IMR-90 (cell line): ENCODE results near the gene SEC24B. TPM values are rescaled to one million over a fixed set of nuclear protein-coding genes. Genes with fewer than 3 reads are reported as not detected.

ENCODE experiments used
- ATAC-seq: fragments of 200-7000 bp; cut with Tn5 transposase; 2 replicates; pipeline ENCODE4 v1.9.1; 2020; ENCODE audit warnings: low read depth, mild to moderate bottlenecking, moderate library complexity
- BruUV-seq: library from RNA; stranded (reverse); fragments of 400-500 nt; replicated peaks from 2 replicates; lab custom pipeline; 2021; lab: Mats Ljungman, UMichigan
- CTCF ChIA-PET: fragments of 300-600 bp; formaldehyde crosslinking; extraction: SDS; loops from one replicate; lab custom pipeline; 2021; ENCODE audit warnings: antibody characterized with exemption; lab: Yijun Ruan, JAX
- POLR2A ChIA-PET: fragments of 300-600 bp; sonication (Branson Sonifier 250); formaldehyde crosslinking; loops from one replicate; lab custom pipeline; 2022; ENCODE audit warnings: antibody characterized with exemption; ENCODE audit not compliant: unreplicated experiment; lab: Charles Lee
- DNase-seq: peaks from one replicate; pipeline ENCODE4 v3.0.0; 2013
- H2AFZ ChIP-seq: replicated peaks from 2 replicates; pipeline ENCODE3; 2013; ENCODE audit warnings: low read length, mild to moderate bottlenecking; ENCODE audit not compliant: poor library complexity
- H2AK5ac ChIP-seq: 2 replicates; pipeline ENCODE4 v1.6.1; 2013; ENCODE audit warnings: low read depth, low read length, inconsistent platforms
- H2AK9ac ChIP-seq: replicated peaks from 2 replicates; pipeline ENCODE3; 2013; ENCODE audit warnings: mild to moderate bottlenecking, low read depth, low read length, moderate library complexity; ENCODE audit not compliant: poor library complexity
- H2BK120ac ChIP-seq: 2 replicates; pipeline ENCODE4 v1.6.1; 2013; ENCODE audit warnings: low read depth, low read length, inconsistent platforms
- H2BK15ac ChIP-seq: 3 replicates; pipeline ENCODE4 v1.6.1; 2013; ENCODE audit warnings: low read depth, low read length, inconsistent platforms
- H2BK20ac ChIP-seq: 2 replicates; pipeline ENCODE4 v1.6.1; 2013; ENCODE audit warnings: low read depth, mild to moderate bottlenecking, inconsistent platforms, low read length, moderate library complexity
- H2BK5ac ChIP-seq: 2 replicates; pipeline ENCODE4 v1.6.1; 2013; ENCODE audit warnings: mild to moderate bottlenecking, low read depth, low read length, inconsistent platforms; ENCODE audit not compliant: poor library complexity, severe bottlenecking
- H3K14ac ChIP-seq: replicated peaks from 2 replicates; pipeline ENCODE4 v1.6.1; 2013; ENCODE audit warnings: low read depth, low read length, inconsistent platforms
- H3K18ac ChIP-seq: 2 replicates; pipeline ENCODE4 v1.6.1; 2013; ENCODE audit warnings: low read depth, low read length, control low read depth
- H3K23ac ChIP-seq: 2 replicates; pipeline ENCODE4 v1.6.1; 2013; ENCODE audit warnings: low read depth, low read length, inconsistent platforms
- H3K27ac ChIP-seq: 2 replicates; pipeline ENCODE4 v1.5.1; 2013; ENCODE audit warnings: mild to moderate bottlenecking, control low read depth, low read length; ENCODE audit not compliant: insufficient read depth
- H3K27me3 ChIP-seq: 2 replicates; pipeline ENCODE4 v1.6.1; 2013; ENCODE audit warnings: low read length; ENCODE audit not compliant: control insufficient read depth, insufficient read depth
- H3K36me3 ChIP-seq: 2 replicates; pipeline ENCODE4 v1.6.1; 2013; ENCODE audit warnings: low read length, mixed read lengths; ENCODE audit not compliant: control insufficient read depth, insufficient read depth
- H3K4ac ChIP-seq: 2 replicates; pipeline ENCODE4 v1.6.1; 2013; ENCODE audit warnings: low read depth, low read length, inconsistent platforms
- H3K4me1 ChIP-seq: 2 replicates; pipeline ENCODE4 v1.6.1; 2013; ENCODE audit warnings: low read length, mixed read lengths; ENCODE audit not compliant: control insufficient read depth, insufficient read depth
- H3K4me2 ChIP-seq: 2 replicates; pipeline ENCODE4 v1.6.1; 2013; ENCODE audit warnings: low read depth, mild to moderate bottlenecking, control low read depth, low read length, moderate library complexity
- H3K4me3 ChIP-seq: 2 replicates; pipeline ENCODE4 v1.5.1; 2013; ENCODE audit warnings: low read depth, mild to moderate bottlenecking, control low read depth, low read length, moderate library complexity; ENCODE audit not compliant: insufficient read depth
- H3K56ac ChIP-seq: 2 replicates; pipeline ENCODE4 v1.6.1; 2013; ENCODE audit warnings: low read length, inconsistent platforms; ENCODE audit not compliant: insufficient read depth; ENCODE audit errors: extremely low read depth
- H3K79me1 ChIP-seq, 2 experiments: 2 replicates each; pipeline ENCODE4 v1.6.1; 2013; ENCODE audit warnings: low read length in 2 of 2, inconsistent platforms in 1 of 2, low read depth in 1 of 2
- H3K9ac ChIP-seq: 2 replicates; pipeline ENCODE4 v1.6.1; 2013; ENCODE audit warnings: low read depth, low read length, control low read depth
- H3K9me1 ChIP-seq: 2 replicates; pipeline ENCODE4 v1.6.1; 2013; ENCODE audit warnings: low read length, inconsistent platforms; ENCODE audit not compliant: insufficient read depth
- H3K9me3 ChIP-seq: 2 replicates; pipeline ENCODE4 v1.6.1; 2013; ENCODE audit warnings: low read length; ENCODE audit not compliant: control insufficient read depth, insufficient read depth
- H4K20me1 ChIP-seq: 2 replicates; pipeline ENCODE4 v1.6.1; 2013; ENCODE audit warnings: low read length, inconsistent platforms; ENCODE audit not compliant: insufficient read depth
- H4K5ac ChIP-seq: 2 replicates; pipeline ENCODE4 v1.6.1; 2013; ENCODE audit warnings: mild to moderate bottlenecking, low read depth, low read length, control low read depth
- H4K8ac ChIP-seq, 2 experiments: 2 replicates each; pipeline ENCODE4 v1.6.1; 2013; ENCODE audit warnings: low read depth in 2 of 2, low read length in 2 of 2, control low read depth in 1 of 2, inconsistent platforms in 1 of 2
- H4K91ac ChIP-seq: 2 replicates; pipeline ENCODE4 v1.6.1; 2013; ENCODE audit warnings: low read depth, low read length, inconsistent platforms; ENCODE audit not compliant: insufficient read depth
- BHLHE40 ChIP-seq: fragments of 150-350 bp; IDR thresholded peaks from 2 replicates; pipeline ENCODE4 v1.6.1; 2016; ENCODE audit warnings: mild to moderate bottlenecking, low read depth, low read length
- CEBPB ChIP-seq: IDR thresholded peaks from 2 replicates; pipeline ENCODE4 v1.6.1; 2012; ENCODE audit warnings: low read depth, low read length, improper control_type of control experiment
- CHD1 ChIP-seq: IDR thresholded peaks from 2 replicates; pipeline ENCODE4 v1.6.1; 2012; ENCODE audit warnings: low read depth, low read length, improper control_type of control experiment
- ELK1 ChIP-seq: fragments of 150-350 bp; IDR thresholded peaks from 2 replicates; pipeline ENCODE4 v1.6.1; 2016; ENCODE audit warnings: low read depth, mild to moderate bottlenecking, low read length, moderate library complexity, borderline replicate concordance
- FOS ChIP-seq: fragments of 150-350 bp; IDR thresholded peaks from 2 replicates; pipeline ENCODE4 v1.6.1; 2016; ENCODE audit warnings: low read depth, low read length
- MAFK ChIP-seq: IDR thresholded peaks from 2 replicates; pipeline ENCODE4 v1.6.1; 2012; ENCODE audit warnings: low read depth, low read length, improper control_type of control experiment
- MAZ ChIP-seq: IDR thresholded peaks from 2 replicates; pipeline ENCODE4 v1.6.1; 2012; ENCODE audit warnings: low read depth, mild to moderate bottlenecking, low read length, improper control_type of control experiment, moderate library complexity, borderline replicate concordance
- NFE2L2 ChIP-seq: fragments of 150-350 bp; IDR thresholded peaks from 2 replicates; pipeline ENCODE4 v1.6.1; 2016; ENCODE audit warnings: low read depth, mild to moderate bottlenecking, low read length
- POLR2A ChIP-seq: IDR thresholded peaks from 2 replicates; pipeline ENCODE4 v1.6.1; 2012; ENCODE audit warnings: mild to moderate bottlenecking, low read depth, low read length
- RAD21 ChIP-seq: IDR thresholded peaks from 2 replicates; pipeline ENCODE4 v1.6.1; 2012; ENCODE audit warnings: low read length, improper control_type of control experiment
- RCOR1 ChIP-seq: IDR thresholded peaks from 2 replicates; pipeline ENCODE4 v1.6.1; 2012; ENCODE audit warnings: mild to moderate bottlenecking, low read length, improper control_type of control experiment; ENCODE audit not compliant: insufficient replicate concordance
- RFX5 ChIP-seq: IDR thresholded peaks from 2 replicates; pipeline ENCODE4 v1.8.0; 2012; ENCODE audit warnings: low read depth, mild to moderate bottlenecking, low read length, moderate library complexity
- SMC3 ChIP-seq: fragments of 150-350 bp; IDR thresholded peaks from 2 replicates; pipeline ENCODE4 v1.6.1; 2016; ENCODE audit warnings: low read depth, mild to moderate bottlenecking, antibody characterized with exemption, low read length, moderate library complexity
- WGBS, 2 experiments: methylation state at CpG; one replicate each; pipeline versions ENCODE4 v1.1.5 to v1.1.7; 2013; ENCODE audit warnings: missing lambda C conversion rate in 2 of 2; ENCODE audit not compliant: insufficient read length in 1 of 2; ENCODE audit errors: extremely low coverage in 2 of 2; 5-methylcytosine and 5-hydroxymethylcytosine counted together
- dilution Hi-C: fragments of 300-500 bp; cut with HindIII; formaldehyde crosslinking; loops from one replicate; pipeline ENCODE4 v1.14.3; 2018; ENCODE audit warnings: low sequenced_read_pairs; ENCODE audit not compliant: unreplicated experiment
- in situ Hi-C: fragments of 300-500 bp; cut with MboI; formaldehyde crosslinking; loops from 3 replicates; pipeline ENCODE4 v1.14.3; 2019; ENCODE audit warnings: low sequenced_read_pairs, inconsistent platforms, mixed read lengths
- intact Hi-C: fragments of 100-400 bp; cut with micrococcal nuclease; formaldehyde crosslinking; loops from 2 replicates; pipeline ENCODE4 v1.10.0; 2022
- polyA plus RNA-seq, 3 experiments: library from polyadenylated mRNA; depleted of rRNA; stranded (reverse); fragments of >200 nt; gene quantifications; 2 replicates each; pipeline ENCODE4 v1.2.3, GENCODE V29; 2012; ENCODE audit warnings: low replicate concordance in 1 of 3
- total RNA-seq: library from RNA; depleted of rRNA; stranded (reverse); fragments of >200 nt; gene quantifications from 2 replicates; pipeline ENCODE4 v1.2.3, GENCODE V29; 2012
- TF ChIP-seq, protein P1 (sequence below): fragments of 150-350 bp; IDR thresholded peaks from 2 replicates; pipeline ENCODE4 v1.6.1; 2017; ENCODE audit warnings: mild to moderate bottlenecking, antibody characterized with exemption, low read length, low read depth
- TF ChIP-seq, protein P2 (sequence below): conservative IDR thresholded peaks from 2 replicates; pipeline ENCODE4 v1.5.1; 2012; ENCODE audit warnings: mild to moderate bottlenecking, low read depth, low read length, improper control_type of control experiment

SEC24B gene
- total and polyA plus RNA-seq, 2 of the 4 experiments (the other 2 are of a cell fraction) = 19.0 to 27.4 TPM

GRCh38 chr4:109406337-109406931, 27.2 kb upstream of the SEC24B start:
- Histone ChIP-seq H3K4me2 (no peak overlapping the region), H3K9me1 (no peaks in the 10 kb centered on the region), H2BK15ac (no peak overlapping the region), H3K9ac (no peak overlapping the region), H3K18ac (no peak overlapping the region), H3K56ac (no peak overlapping the region), H4K5ac (no peak overlapping the region), H3K4me1 (no peaks in the 10 kb centered on the region), H2AK9ac (no peak overlapping the region), H4K8ac (no peak overlapping the region), H3K27ac (no peak overlapping the region), H3K79me1 (no peaks in the 10 kb centered on the region), H3K4me3 (no peak overlapping the region), H4K91ac (no peak overlapping the region), H2AK5ac (no peak overlapping the region), H4K20me1 (no peaks in the 10 kb centered on the region), H2AFZ (no peak overlapping the region), H2BK5ac (no peak overlapping the region), H2BK20ac (no peak overlapping the region), H3K27me3 (0 out of 2 replicates have a peak, but pooled peaks cover under 1% of the 10 kb centered on the region), H3K4ac (no peak overlapping the region), H3K23ac (no peak overlapping the region), H3K9me3 (no peaks in the 10 kb centered on the region), H3K14ac (no peak overlapping the region), H2BK120ac (no peak overlapping the region), H3K36me3 (no peaks in the 10 kb centered on the region)
- ATAC-seq = peak; percentile 78
- in situ Hi-C loops = loop anchor here (5.0 to 25.0 kb wide), 3 partner anchors 574 to 1106 kb away; no protein-coding TSS in a partner anchor
- dilution Hi-C loops = no loop called here
- ChIA-PET CTCF (interaction anchor here (0.6 to 1.1 kb wide), 3 partner anchors 23 to 573 kb away, joined by 3 to 8 read pairs (median 4); no protein-coding TSS in a partner anchor), POLR2A (no interaction called here)
- intact Hi-C loops = loop anchor here (1.0 to 2.0 kb wide), 3 partner anchors 571 to 1388 kb away; no protein-coding TSS in a partner anchor
- DNase-seq = peak; percentile 71
- no TSS peak for BruUV-seq
- no CpG with 5 or more reads among the region's 2 CpGs for WGBS, 2 experiments
- TF ChIP-seq, protein P1, sequence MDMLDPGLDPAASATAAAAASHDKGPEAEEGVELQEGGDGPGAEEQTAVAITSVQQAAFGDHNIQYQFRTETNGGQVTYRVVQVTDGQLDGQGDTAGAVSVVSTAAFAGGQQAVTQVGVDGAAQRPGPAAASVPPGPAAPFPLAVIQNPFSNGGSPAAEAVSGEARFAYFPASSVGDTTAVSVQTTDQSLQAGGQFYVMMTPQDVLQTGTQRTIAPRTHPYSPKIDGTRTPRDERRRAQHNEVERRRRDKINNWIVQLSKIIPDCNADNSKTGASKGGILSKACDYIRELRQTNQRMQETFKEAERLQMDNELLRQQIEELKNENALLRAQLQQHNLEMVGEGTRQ = no peak
- no peak for TF ChIP-seq FOS
- 0 out of 2 replicates have a peak, but pooled peaks have one; percentile 1 for TF ChIP-seq CEBPB
- TF ChIP-seq RFX5 = no peak
- TF ChIP-seq RAD21 = peak; percentile 80
- TF ChIP-seq MAZ = no peak
- peak; percentile 68 for TF ChIP-seq SMC3
- TF ChIP-seq POLR2A = no peak
- TF ChIP-seq CHD1 = no peak
- no peak for TF ChIP-seq NFE2L2
- TF ChIP-seq RCOR1 = no peak
- TF ChIP-seq MAFK = no peak
- TF ChIP-seq, protein P2, sequence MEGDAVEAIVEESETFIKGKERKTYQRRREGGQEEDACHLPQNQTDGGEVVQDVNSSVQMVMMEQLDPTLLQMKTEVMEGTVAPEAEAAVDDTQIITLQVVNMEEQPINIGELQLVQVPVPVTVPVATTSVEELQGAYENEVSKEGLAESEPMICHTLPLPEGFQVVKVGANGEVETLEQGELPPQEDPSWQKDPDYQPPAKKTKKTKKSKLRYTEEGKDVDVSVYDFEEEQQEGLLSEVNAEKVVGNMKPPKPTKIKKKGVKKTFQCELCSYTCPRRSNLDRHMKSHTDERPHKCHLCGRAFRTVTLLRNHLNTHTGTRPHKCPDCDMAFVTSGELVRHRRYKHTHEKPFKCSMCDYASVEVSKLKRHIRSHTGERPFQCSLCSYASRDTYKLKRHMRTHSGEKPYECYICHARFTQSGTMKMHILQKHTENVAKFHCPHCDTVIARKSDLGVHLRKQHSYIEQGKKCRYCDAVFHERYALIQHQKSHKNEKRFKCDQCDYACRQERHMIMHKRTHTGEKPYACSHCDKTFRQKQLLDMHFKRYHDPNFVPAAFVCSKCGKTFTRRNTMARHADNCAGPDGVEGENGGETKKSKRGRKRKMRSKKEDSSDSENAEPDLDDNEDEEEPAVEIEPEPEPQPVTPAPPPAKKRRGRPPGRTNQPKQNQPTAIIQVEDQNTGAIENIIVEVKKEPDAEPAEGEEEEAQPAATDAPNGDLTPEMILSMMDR = peak; percentile 77
- TF ChIP-seq BHLHE40 = no peak
- TF ChIP-seq ELK1 = no peak
